Measurements from ENCODE around the gene DEDD2. TPM values are rescaled to one million over a fixed set of nuclear protein-coding genes. Genes with fewer than 3 reads are reported as not detected.

Gene DEDD2
- total and polyA plus RNA-seq, 10 of the 15 experiments (the other 5 are each of a cell fraction or from before 2014, with no cell fraction given): 2.5 to 24.7 (median 17.6) TPM

GRCh38 chr19:42249149-42249750 is 31.8 kb upstream of the DEDD2 start:
- H4K20me1 ChIP-seq (ENCODE audit: control insufficient read depth, insufficient read depth): no peaks in the 10 kb centered on the region
- H3K4me2 ChIP-seq (ENCODE audit: control insufficient read depth, insufficient read depth): no peak overlapping the region
- DNase-seq (ENCODE audit: low read depth, low spot score) (no peak), FAIRE-seq (no peak), ATAC-seq (no peak)
- H3K4me1 ChIP-seq (ENCODE audit: control insufficient read depth, insufficient read depth, low read length): peaks cover 17% of the 10 kb centered on the region
- TF ChIP-seq ZBTB4 (CRISPR knock-in tag; IDR thresholded peaks at IDR 0.05): no peak
- TF ChIP-seq ETV6 (conservative IDR thresholded peaks at IDR 0.05 in 1 of 2, IDR thresholded peaks at IDR 0.05 in 1 of 2; ENCODE audit: borderline replicate concordance in 1 of 2, low read depth in 1 of 2): no peak
- TF ChIP-seq SIX5 (IDR thresholded peaks at IDR 0.05; ENCODE audit: low read depth, low read length, severe bottlenecking): no peak
- ChIA-PET SMC1A (ENCODE audit: uncharacterized antibody, unreplicated experiment) (interaction anchor here (1.2 kb wide), 1 partner anchor 30 kb away, joined by 3 read pairs; no protein-coding TSS in a partner anchor), CTCF (interaction anchor here (1.2 kb wide), 1 partner anchor 30 kb away, joined by 5 read pairs; no protein-coding TSS in a partner anchor), RAD21 (ENCODE audit: unreplicated experiment) (no interaction called here), POLR2A (no interaction called here)
- no peak overlapping the region for H2AFZ ChIP-seq (ENCODE audit: control insufficient read depth, low read depth, low read length)
- no peak overlapping the region for H3K9ac ChIP-seq (ENCODE audit: control insufficient read depth, insufficient read depth, low read length)
- no peak overlapping the region for H3K4me3 ChIP-seq
- H3K9me3 ChIP-seq (replicated peaks; ENCODE audit: control insufficient read depth, insufficient read depth, low read length): no peaks in the 10 kb centered on the region
- no peak overlapping the region for H3K27ac ChIP-seq (ENCODE audit: control insufficient read depth, insufficient read depth)
- no peaks in the 10 kb centered on the region for H3K27me3 ChIP-seq (replicated peaks in 1 of 2; ENCODE audit: control insufficient read depth in 2 of 2, insufficient read depth in 2 of 2, low read length in 1 of 2)
- intact Hi-C loops (cut with micrococcal nuclease; ENCODE audit: unreplicated experiment) (no loop called here), in situ Hi-C loops (cut with MboI) (no loop called here)
- 93% methylated on average over 29 of the region's 36 CpGs for WGBS (ENCODE audit: insufficient coverage, insufficient replicate concordance, low lambda C conversion rate, missing lambda C conversion rate)
- H3K79me2 ChIP-seq (ENCODE audit: control insufficient read depth, insufficient read depth, low read length): peaks cover 38% of the 10 kb centered on the region
- H3K36me3 ChIP-seq (ENCODE audit: control insufficient read depth in 2 of 2, insufficient read depth in 2 of 2, low read length in 1 of 2): peaks cover 0 to 7% of the 10 kb centered on the region in 2 experiments; a peak in 2 of 4 replicates
- BruUV-seq (replicated peaks): no TSS peak

Measured in GM12878 (cell line).